Measurements from ENCODE around the gene SFXN4.

Gene SFXN4

GRCh38 chr10:119104654-119105015 lies 60.9 kb downstream of the SFXN4 start:
- Histone ChIP-seq H3K27me3 (ENCODE audit: insufficient read depth, low read length, poor library complexity, severe bottlenecking) (no peaks in the 10 kb centered on the region), H3K4me1 (ENCODE audit: insufficient read depth, low read length, poor library complexity, severe bottlenecking) (peaks cover 13% of the 10 kb centered on the region), H3K79me2 (ENCODE audit: insufficient read depth, low read length) (peaks cover 18% of the 10 kb centered on the region), H3K9ac (ENCODE audit: low read depth, low read length, poor library complexity, severe bottlenecking) (peak overlapping the region; percentile 74), H3K9me3 (ENCODE audit: insufficient read depth, low read depth, low read length) (no peaks in the 10 kb centered on the region), H3F3A (ENCODE audit: low read depth) (peaks cover 8% of the 10 kb centered on the region; the same call in 1 of the 2 replicates), H4K20me1 (ENCODE audit: insufficient read depth, low read length, poor library complexity, severe bottlenecking) (peaks cover 5% of the 10 kb centered on the region), H3K9me2 (replicated peaks; ENCODE audit: low read depth, low read length) (no peaks in the 10 kb centered on the region), H3K36me3 (ENCODE audit: insufficient read depth, low read length) (no peaks in the 10 kb centered on the region), H3K4me3 (ENCODE audit: low read length, poor library complexity, severe bottlenecking) (peak overlapping the region; percentile 94), H3K4me2 (ENCODE audit: low read depth, low read length, poor library complexity, severe bottlenecking) (peak overlapping the region; percentile 84), H2AFZ (ENCODE audit: low read length) (peak overlapping the region; percentile 63)
- no peak for TF ChIP-seq CTCF (conservative IDR thresholded peaks at IDR 0.05; ENCODE audit: low read length)
- TF ChIP-seq EZH2phosphoT487 (IDR thresholded peaks at IDR 0.05; ENCODE audit: borderline replicate concordance) = no peak

- peaks cover 5% of the 10 kb centered on the region for H4K20me1 ChIP-seq (ENCODE audit: insufficient read depth, low read length, poor library complexity, severe bottlenecking)
- H3K27me3 ChIP-seq (ENCODE audit: insufficient read depth, low read length, poor library complexity, severe bottlenecking) = no peaks in the 10 kb centered on the region
- no peak for TF ChIP-seq EZH2phosphoT487 (IDR thresholded peaks at IDR 0.05; ENCODE audit: borderline replicate concordance)
- TF ChIP-seq CTCF (conservative IDR thresholded peaks at IDR 0.05; ENCODE audit: low read length) = no peak
- H2AFZ ChIP-seq (ENCODE audit: low read length) = peak within 1 kb of the TSS; percentile 95
- peak within 1 kb of the TSS; percentile 94 for H3K4me3 ChIP-seq (ENCODE audit: low read length, poor library complexity, severe bottlenecking)
- peaks cover 18% of the 10 kb centered on the region for H3K79me2 ChIP-seq (ENCODE audit: insufficient read depth, low read length)
- H3K36me3 ChIP-seq (ENCODE audit: insufficient read depth, low read length) = no peaks in the 10 kb centered on the region
- H3K9ac ChIP-seq (ENCODE audit: low read depth, low read length, poor library complexity, severe bottlenecking) = peak within 1 kb of the TSS; percentile 74
- no peaks in the 10 kb centered on the region for H3K9me3 ChIP-seq (ENCODE audit: insufficient read depth, low read depth, low read length)
- H3K4me1 ChIP-seq (ENCODE audit: insufficient read depth, low read length, poor library complexity, severe bottlenecking) = peaks cover 13% of the 10 kb centered on the region
- H3K4me2 ChIP-seq (ENCODE audit: low read depth, low read length, poor library complexity, severe bottlenecking) = peak within 1 kb of the TSS; percentile 84
- peaks cover 8% of the 10 kb centered on the region; the same call in 1 of the 2 replicates for H3F3A ChIP-seq (ENCODE audit: low read depth)
- no peaks in the 10 kb centered on the region for H3K9me2 ChIP-seq (replicated peaks; ENCODE audit: low read depth, low read length)
These were observed 61.4 kb downstream of the SFXN4 start, which contains the start of gene DENND10 for GRCh38 chr10:119103903-119104653. Gene DENND10 (plus strand): TSS chr10:119104113. CDS start chr10:119104143, 30 bp downstream.

GRCh38 chr10:119103241-119103902 lies 62.1 kb downstream of the SFXN4 start:
- Histone ChIP-seq H3K36me3 (ENCODE audit: insufficient read depth, low read length) (no peaks in the 10 kb centered on the region), H2AFZ (ENCODE audit: low read length) (peak overlapping the region; percentile 71)

More at GRCh38 chr10:119103241-119103902, 62.1 kb downstream of the SFXN4 start:
- H3F3A ChIP-seq (ENCODE audit: low read depth) = peaks cover 8% of the 10 kb centered on the region; the same call in 1 of the 2 replicates
- H3K27me3 ChIP-seq (ENCODE audit: insufficient read depth, low read length, poor library complexity, severe bottlenecking) = no peaks in the 10 kb centered on the region
- H3K4me2 ChIP-seq (ENCODE audit: low read depth, low read length, poor library complexity, severe bottlenecking) = peak overlapping the region; percentile 41
- H4K20me1 ChIP-seq (ENCODE audit: insufficient read depth, low read length, poor library complexity, severe bottlenecking) = peaks cover 5% of the 10 kb centered on the region
- H3K4me3 ChIP-seq (ENCODE audit: low read length, poor library complexity, severe bottlenecking) = peak overlapping the region; percentile 23
- H3K4me1 ChIP-seq (ENCODE audit: insufficient read depth, low read length, poor library complexity, severe bottlenecking) = peaks cover 13% of the 10 kb centered on the region
- peaks cover 18% of the 10 kb centered on the region for H3K79me2 ChIP-seq (ENCODE audit: insufficient read depth, low read length)
- no peak for TF ChIP-seq EZH2phosphoT487 (IDR thresholded peaks at IDR 0.05; ENCODE audit: borderline replicate concordance)
- no peak overlapping the region for H3K9ac ChIP-seq (ENCODE audit: low read depth, low read length, poor library complexity, severe bottlenecking)
- no peaks in the 10 kb centered on the region for H3K9me2 ChIP-seq (replicated peaks; ENCODE audit: low read depth, low read length)
- no peaks in the 10 kb centered on the region for H3K9me3 ChIP-seq (ENCODE audit: insufficient read depth, low read depth, low read length)

All from Loucy (cell line).